Activated CD4-positive, alpha-beta memory T cell treated with anti-CD3 and anti-CD28 coated beads, Interleukin-2, amount 10 ng/mL, durations not matched to agents 7 days and 5 days (primary cell): Measurements from ENCODE around the gene CACUL1. TPM values are rescaled to one million over a fixed set of nuclear protein-coding genes. Genes with fewer than 3 reads are reported as not detected.
"Not testable (repeated sequence)": the region's sequence is repeated elsewhere in the genome, so short reads cannot be mapped to it uniquely, and the experiment has no call there.

Source experiments
- CTCF ChIA-PET: fragments of 350-600 bp; sonication (Branson Sonifier 250); formaldehyde crosslinking; loops from one replicate; lab custom pipeline; 2021; ENCODE audit warnings: antibody characterized with exemption, inconsistent platforms; lab: Charles Lee
- POLR2A ChIA-PET: fragments of 350-600 bp; sonication (Branson Sonifier 250); formaldehyde crosslinking; loops from one replicate; lab custom pipeline; 2021; ENCODE audit warnings: antibody characterized with exemption; lab: Charles Lee
- DNase-seq: peaks from one replicate; pipeline ENCODE4 v3.0.0-alpha.2; 2020
- H3K27ac Mint-ChIP-seq: one replicate; pipeline ENCODE4 v1.8.0; 2021; ENCODE audit warnings: mild to moderate bottlenecking, mixed read lengths
- H3K27me3 Mint-ChIP-seq: one replicate; pipeline ENCODE4 v1.8.0; 2021; ENCODE audit warnings: mixed read lengths
- H3K36me3 Mint-ChIP-seq: one replicate; pipeline ENCODE4 v1.8.0; 2021; ENCODE audit warnings: low read depth, mixed read lengths
- H3K4me1 Mint-ChIP-seq: one replicate; pipeline ENCODE4 v1.8.0; 2021; ENCODE audit warnings: mixed read lengths
- H3K4me3 Mint-ChIP-seq: one replicate; pipeline ENCODE4 v1.8.0; 2021; ENCODE audit warnings: mild to moderate bottlenecking, mixed read lengths
- H3K9me3 Mint-ChIP-seq: one replicate; pipeline ENCODE4 v1.8.0; 2021; ENCODE audit warnings: mixed read lengths
- total RNA-seq, 2 experiments: library from RNA; stranded (reverse); gene quantifications; one replicate each; pipeline ENCODE4 v1.2.3, GENCODE V29; 2021

The CACUL1 gene
- total RNA-seq, 2 experiments from 2014 or later, result 25.8 to 27.9 TPM

DNA sequence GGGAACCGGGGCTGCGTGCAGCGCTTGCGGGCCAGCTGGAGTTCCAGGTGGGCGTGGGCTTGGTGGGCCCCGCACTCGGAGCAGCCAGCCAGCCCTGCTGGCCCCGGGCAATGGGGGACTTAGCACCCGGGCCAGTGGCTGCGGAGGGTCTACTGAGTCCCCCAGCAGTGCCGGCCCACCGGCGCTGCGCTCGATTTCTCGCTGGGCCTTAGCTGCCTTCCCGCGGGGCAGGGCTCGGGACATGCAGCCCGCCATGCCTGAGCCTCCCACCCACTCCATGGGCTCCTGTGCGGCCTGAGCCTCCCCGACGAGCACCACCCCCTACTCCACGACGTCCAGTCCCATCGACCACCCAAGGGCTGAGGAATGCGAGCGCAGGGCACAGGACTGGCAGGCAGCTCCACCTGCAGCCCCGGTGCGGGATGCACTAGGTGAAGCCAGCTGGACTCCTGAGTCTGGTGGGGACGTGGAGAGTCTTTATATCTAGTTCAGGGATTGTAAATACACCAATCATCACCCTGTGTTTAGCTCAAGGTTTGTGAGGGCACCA lies 28.2 kb upstream of the CACUL1 start:
- H3K9me3 Mint-ChIP-seq, H3K4me3 Mint-ChIP-seq, POLR2A ChIA-PET, DNase-seq, H3K4me1 Mint-ChIP-seq, H3K36me3 Mint-ChIP-seq, H3K27ac Mint-ChIP-seq, CTCF ChIA-PET, H3K27me3 Mint-ChIP-seq: not testable (repeated sequence)

DNA sequence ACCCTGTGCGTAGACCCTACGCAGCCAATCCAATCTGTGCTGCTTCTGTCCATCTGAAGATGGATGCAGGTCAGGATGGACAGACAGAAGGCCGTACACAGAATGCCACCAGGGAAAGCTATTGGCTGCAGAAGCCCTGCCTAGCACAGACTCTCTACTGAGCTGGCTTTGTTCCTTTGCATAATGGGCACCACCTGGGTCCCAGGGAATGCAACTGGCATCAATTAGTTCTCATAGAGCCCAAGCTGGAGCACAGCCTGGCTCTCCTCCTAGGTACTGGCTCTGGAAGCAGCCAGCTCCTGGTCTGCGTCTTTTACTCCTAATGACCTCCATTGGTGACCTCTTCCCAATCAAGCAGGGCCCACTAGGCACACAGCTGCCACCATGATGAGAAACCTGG lies 26.8 kb upstream of the CACUL1 start:
- H3K4me1 Mint-ChIP-seq, result no peaks in the 10 kb centered on the region
- POLR2A ChIA-PET, result no interaction called here
- no peaks in the 10 kb centered on the region for H3K36me3 Mint-ChIP-seq
- peaks cover 8% of the 10 kb centered on the region for H3K9me3 Mint-ChIP-seq
- H3K4me3 Mint-ChIP-seq, result no peak overlapping the region
- no peak for DNase-seq
- H3K27ac Mint-ChIP-seq, result no peak overlapping the region
- peaks cover 3% of the 10 kb centered on the region for H3K27me3 Mint-ChIP-seq
- CTCF ChIA-PET, result no interaction called here

DNA sequence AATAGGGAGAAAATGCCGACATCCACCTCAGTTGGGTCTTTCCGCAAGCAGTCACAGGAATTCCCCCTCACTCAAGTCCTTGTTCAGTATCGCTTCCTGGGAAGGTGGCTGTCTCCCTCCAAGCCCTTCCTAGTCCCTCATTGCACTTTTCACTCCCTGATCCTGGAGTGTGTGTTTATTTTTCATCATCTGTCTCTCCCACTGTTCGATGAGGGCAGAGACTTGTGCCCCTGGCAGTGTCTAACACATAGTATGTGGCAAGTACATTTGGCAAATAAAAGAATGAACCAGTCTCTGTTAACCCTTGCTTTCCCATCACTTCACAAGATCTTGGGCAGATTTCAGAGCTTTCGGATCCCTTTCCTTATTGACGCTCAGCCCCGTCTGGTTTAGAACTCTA lies 24.0 kb upstream of the CACUL1 start:
- H3K27ac Mint-ChIP-seq, result no peak overlapping the region
- H3K27me3 Mint-ChIP-seq, result peaks cover under 1% of the 10 kb centered on the region
- CTCF ChIA-PET, result no interaction called here
- no peaks in the 10 kb centered on the region for H3K36me3 Mint-ChIP-seq
- peaks cover 12% of the 10 kb centered on the region for H3K9me3 Mint-ChIP-seq
- no peak overlapping the region for H3K4me3 Mint-ChIP-seq
- peaks cover 3% of the 10 kb centered on the region for H3K4me1 Mint-ChIP-seq
- no peak for DNase-seq
- POLR2A ChIA-PET, result no interaction called here

DNA sequence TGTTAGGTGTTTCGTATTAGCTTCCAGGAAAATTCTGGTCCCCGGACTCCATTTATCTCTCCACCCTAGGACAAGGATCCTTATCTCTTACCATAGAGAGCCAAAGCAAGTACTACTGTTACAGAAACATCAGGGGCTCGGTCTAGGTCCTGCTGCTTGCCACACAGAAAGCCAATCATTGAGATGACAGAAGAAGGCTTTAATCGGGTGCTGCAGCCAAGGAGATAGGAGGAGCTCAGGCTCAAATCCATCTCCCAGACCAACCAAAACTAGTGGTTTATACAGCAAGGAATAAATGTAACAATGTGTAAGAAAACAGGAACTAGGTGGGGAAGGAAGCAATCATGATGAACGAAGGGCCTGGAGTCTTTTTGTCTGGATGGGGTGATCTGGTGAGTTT lies 22.2 kb upstream of the CACUL1 start:
- Mint-ChIP-seq H3K27ac (no peak overlapping the region), H3K36me3 (no peaks in the 10 kb centered on the region), H3K4me3 (no peak overlapping the region), H3K9me3 (peaks cover 12% of the 10 kb centered on the region), H3K4me1 (peaks cover 3% of the 10 kb centered on the region), H3K27me3 (no peaks in the 10 kb centered on the region)
- POLR2A ChIA-PET, result no interaction called here
- CTCF ChIA-PET, result no interaction called here
- DNase-seq, result no peak

DNA sequence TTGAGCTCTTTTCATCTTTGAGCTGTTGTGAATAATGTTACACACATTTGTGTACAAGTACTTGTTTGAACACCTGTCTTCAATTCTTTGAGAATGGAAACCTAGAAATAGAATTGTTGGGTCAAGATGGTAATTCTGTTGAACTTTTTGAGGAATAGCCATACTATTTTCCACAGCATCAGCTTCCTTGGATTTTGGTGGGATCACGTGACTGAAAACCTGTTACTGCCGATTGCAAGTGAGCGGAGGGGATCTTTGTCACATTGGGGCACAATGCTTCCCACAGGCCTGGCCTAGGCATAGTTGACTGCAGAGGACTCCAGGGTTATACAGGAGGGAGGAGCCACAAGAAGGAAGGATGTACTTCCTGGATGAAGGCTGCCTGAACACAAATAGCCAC lies 21.3 kb upstream of the CACUL1 start:
- POLR2A ChIA-PET, result no interaction called here
- DNase-seq, result no peak
- CTCF ChIA-PET, result no interaction called here

DNA sequence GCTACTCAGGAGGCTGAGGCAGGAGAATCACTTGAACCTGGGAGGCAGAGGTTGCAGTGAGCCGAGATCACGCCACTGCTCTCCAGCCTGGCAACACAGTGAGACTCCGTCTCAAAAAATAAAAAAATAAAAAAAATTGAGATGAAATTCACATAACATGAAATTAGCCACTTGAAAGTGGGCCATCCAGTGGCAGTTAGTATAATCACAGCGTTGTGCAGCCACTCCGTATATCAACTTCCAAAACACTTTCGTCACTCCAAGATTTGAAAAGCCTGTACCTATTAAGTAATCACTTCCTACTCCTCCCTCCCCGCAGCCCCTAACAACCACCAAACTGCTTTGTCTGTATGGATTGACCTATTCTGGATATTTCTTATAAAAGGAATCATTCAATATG lies 20.7 kb upstream of the CACUL1 start:
- peaks cover 12% of the 10 kb centered on the region for H3K9me3 Mint-ChIP-seq
- H3K36me3 Mint-ChIP-seq, result no peaks in the 10 kb centered on the region
- peaks cover 3% of the 10 kb centered on the region for H3K4me1 Mint-ChIP-seq
- H3K4me3 Mint-ChIP-seq, result no peak overlapping the region
- H3K27ac Mint-ChIP-seq, result no peak overlapping the region
- POLR2A ChIA-PET, result no interaction called here
- CTCF ChIA-PET, result no interaction called here
- no peaks in the 10 kb centered on the region for H3K27me3 Mint-ChIP-seq
- no peak for DNase-seq

More for the DNA sequence above, 21.3 kb upstream of the CACUL1 start:
- Mint-ChIP-seq H3K9me3 (peaks cover 12% of the 10 kb centered on the region), H3K27me3 (no peaks in the 10 kb centered on the region), H3K4me3 (no peak overlapping the region), H3K27ac (no peak overlapping the region), H3K36me3 (no peaks in the 10 kb centered on the region), H3K4me1 (peaks cover 3% of the 10 kb centered on the region)

DNA sequence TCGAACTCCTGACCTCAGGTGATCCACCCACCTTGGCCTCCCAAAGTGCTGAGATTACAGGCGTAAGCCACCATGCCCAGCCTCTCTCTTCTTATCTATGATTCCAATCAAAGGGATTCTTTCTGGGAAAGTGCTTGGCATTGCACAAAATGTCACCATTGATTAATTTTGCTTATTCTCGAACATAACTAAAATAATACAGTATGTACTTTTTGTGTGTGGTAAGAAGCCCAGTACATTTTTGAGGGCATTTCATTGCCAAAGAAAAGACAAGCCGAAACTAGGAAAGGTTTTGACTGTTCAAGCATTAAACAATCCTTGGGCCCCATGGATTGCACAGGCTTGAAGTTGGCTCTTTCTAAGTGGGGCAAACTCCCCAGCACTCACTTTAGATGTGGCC lies 18.3 kb upstream of the CACUL1 start:
- Mint-ChIP-seq H3K36me3 (no peaks in the 10 kb centered on the region), H3K9me3 (peaks cover 12% of the 10 kb centered on the region), H3K27ac (no peak overlapping the region), H3K4me1 (peaks cover 3% of the 10 kb centered on the region), H3K4me3 (no peak overlapping the region), H3K27me3 (no peaks in the 10 kb centered on the region)
- ChIA-PET POLR2A (interaction anchor here (0.5 kb wide), 1 partner anchor 37 kb away, joined by 3 read pairs; no protein-coding TSS in a partner anchor), CTCF (no interaction called here)
- DNase-seq, result no peak

DNA sequence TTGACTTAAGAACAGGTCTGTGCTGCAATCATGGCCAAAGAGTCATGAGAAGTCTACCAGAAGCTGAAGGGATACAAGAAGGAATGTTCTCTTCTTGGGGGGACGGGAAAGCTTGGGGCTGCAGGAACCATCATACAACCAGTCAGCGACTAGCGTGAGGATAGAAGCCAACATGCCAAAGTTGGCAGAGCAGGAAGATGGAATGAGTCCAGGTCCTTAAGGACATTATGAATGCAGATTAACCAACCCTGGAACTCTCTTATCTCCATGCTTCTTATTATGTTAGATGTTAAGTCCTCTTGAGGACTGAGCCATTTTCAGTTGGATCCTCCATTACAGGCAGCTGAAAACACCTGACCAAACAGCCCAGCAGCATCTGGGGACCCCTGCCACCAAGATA lies 17.2 kb upstream of the CACUL1 start:
- H3K9me3 Mint-ChIP-seq, result peaks cover 6% of the 10 kb centered on the region
- ChIA-PET CTCF (no interaction called here), POLR2A (no interaction called here)
- no peak overlapping the region for H3K27ac Mint-ChIP-seq
- no peak overlapping the region for H3K4me3 Mint-ChIP-seq
- H3K27me3 Mint-ChIP-seq, result no peaks in the 10 kb centered on the region
- no peaks in the 10 kb centered on the region for H3K36me3 Mint-ChIP-seq
- H3K4me1 Mint-ChIP-seq, result peaks cover 3% of the 10 kb centered on the region
- DNase-seq, result no peak

DNA sequence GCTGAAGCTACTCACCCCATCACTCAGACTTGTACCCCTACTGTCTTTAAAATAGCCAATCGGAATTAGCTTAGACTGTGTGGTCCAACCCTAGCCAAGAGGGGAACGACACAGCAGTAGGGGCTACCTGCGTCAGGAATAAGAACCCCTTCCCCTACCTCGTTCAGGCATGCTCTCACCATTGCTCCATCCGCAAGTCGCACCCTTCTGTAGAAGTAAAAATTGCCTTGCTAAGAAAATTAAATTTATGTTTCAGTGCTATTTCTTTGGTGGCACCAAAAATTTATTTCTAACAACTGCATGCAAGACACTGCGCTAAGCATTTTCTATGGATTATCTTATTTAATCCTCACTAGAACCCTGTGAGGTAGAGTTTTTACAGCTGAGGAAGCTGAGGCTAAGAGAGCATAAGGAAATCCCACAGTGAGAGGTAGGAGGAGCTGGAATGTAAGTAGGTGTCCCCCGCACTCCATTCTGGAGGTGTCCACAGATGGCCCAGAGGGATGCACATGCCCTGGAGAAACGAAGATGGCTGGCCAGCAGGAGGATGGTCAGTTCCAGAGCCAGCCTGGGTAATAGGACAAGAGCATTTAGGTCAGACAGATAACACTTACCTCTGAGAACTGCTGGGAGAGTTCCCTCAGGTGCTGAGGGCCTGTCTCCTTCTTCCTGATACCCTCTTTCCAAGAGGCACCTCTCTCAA lies 15.3 kb upstream of the CACUL1 start:
- POLR2A ChIA-PET, result no interaction called here
- Mint-ChIP-seq H3K27me3 (no peaks in the 10 kb centered on the region), H3K9me3 (no peaks in the 10 kb centered on the region), H3K27ac (no peak overlapping the region), H3K36me3 (no peaks in the 10 kb centered on the region), H3K4me3 (no peak overlapping the region), H3K4me1 (no peaks in the 10 kb centered on the region)
- DNase-seq, result no peak
- CTCF ChIA-PET, result no interaction called here

DNA sequence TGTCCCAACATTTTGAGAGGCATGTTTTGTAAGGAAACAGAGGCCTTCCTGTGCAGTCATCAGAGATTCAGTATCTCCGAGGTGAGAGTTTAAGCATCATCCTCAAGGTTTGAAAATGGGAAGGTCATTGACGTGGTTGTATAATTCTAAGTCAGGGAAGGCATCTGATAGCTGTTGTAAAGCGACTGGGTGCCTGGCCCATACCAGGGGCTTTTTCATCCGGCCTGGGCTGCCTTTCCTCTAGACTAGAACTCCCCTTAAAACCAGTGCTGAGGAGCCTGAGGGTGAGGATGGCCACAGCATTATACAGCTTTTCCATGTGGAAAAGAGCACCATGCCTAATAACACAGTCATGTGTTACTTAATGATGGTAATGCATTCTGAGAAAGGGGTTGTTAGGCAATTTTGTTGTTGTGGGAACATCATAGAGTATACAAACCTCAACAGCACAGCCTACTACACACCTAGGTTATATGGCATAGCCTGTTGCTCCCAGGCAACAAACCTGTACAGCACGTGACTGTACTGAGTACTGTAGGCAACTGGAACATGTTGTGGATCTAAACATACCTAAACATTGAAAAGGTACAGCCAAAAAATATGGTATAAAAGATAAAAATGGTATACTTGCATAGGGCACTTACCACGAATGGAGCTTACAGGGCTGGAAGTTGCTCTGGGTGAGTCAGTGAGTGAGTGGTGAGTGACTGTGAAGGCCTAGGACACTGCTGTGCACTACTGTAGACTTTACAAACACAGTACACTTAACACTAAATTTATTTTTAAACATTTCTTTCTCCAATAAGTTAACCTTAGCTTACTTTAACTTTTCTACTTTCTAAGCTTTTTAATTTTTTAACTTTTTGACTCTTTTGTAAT lies 13.5 kb upstream of the CACUL1 start:
- ChIA-PET CTCF (interaction anchor here (1.1 kb wide), 1 partner anchor 82 kb away, joined by 4 read pairs; no protein-coding TSS in a partner anchor), POLR2A (no interaction called here)
- H3K36me3 Mint-ChIP-seq, result no peaks in the 10 kb centered on the region
- no peak for DNase-seq
- H3K27ac Mint-ChIP-seq, result no peak overlapping the region
- H3K4me1 Mint-ChIP-seq, result no peaks in the 10 kb centered on the region
- no peaks in the 10 kb centered on the region for H3K9me3 Mint-ChIP-seq
- H3K27me3 Mint-ChIP-seq, result peaks cover 1% of the 10 kb centered on the region
- H3K4me3 Mint-ChIP-seq, result no peak overlapping the region

DNA sequence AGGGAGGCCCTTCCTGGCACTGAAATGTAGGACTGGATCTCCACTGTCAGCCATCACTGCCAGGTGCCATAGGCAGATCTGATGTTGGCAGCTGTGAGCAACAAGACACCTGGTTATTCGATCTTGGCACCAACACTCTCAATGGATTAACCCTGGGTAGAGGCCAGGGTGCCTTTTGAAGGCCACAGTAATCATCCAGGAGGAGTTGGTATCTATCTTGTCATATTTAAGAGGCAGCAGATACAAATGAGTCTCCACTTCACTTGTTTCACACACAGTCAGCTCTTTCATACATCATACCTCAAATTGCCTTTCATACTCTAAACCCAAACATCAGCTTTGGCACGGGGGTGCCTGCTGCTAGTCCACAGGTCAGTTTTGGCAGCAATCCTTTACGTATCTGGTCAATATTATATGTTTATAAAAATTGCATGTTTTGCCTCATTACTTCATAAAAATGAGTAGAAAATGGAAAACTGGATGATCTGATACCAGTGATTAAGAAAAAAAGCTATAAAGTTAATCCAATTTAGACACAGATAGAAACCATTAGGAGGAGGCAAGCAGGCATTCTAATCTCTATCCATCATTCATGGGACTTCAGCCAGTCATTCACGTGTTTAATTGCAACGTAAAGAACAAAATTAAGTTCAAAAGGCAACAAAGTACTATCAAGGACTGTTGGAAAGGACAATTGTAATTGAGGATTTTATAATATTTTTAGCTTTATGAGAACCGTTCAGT lies 12.7 kb upstream of the CACUL1 start:
- Mint-ChIP-seq H3K4me1 (no peaks in the 10 kb centered on the region), H3K4me3 (no peak overlapping the region), H3K27ac (no peak overlapping the region), H3K9me3 (no peaks in the 10 kb centered on the region), H3K36me3 (no peaks in the 10 kb centered on the region), H3K27me3 (peaks cover 1% of the 10 kb centered on the region)
- ChIA-PET CTCF (no interaction called here), POLR2A (no interaction called here)
- DNase-seq, result no peak

DNA sequence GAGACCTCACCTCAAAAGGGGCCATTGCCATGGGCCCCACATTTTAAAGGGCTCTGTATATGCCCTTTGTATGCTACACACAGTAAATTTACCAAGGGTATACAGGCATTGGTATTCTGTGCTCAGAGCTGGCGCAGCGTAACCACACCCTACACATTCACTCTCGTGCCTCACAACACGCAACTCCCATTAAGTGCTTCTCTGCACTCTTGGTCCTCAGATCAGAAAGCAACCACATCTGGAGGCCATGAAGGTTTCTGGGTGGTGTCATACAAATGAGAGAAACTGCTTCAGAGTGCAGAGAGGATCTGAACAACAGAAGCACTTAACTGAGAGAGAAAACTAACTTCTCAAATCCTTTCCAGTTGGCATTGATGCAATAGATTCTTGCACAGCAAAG lies 9.4 kb upstream of the CACUL1 start:
- Mint-ChIP-seq H3K27ac (no peak overlapping the region), H3K9me3 (no peaks in the 10 kb centered on the region), H3K27me3 (peaks cover 1% of the 10 kb centered on the region), H3K36me3 (no peaks in the 10 kb centered on the region), H3K4me3 (no peak overlapping the region), H3K4me1 (no peaks in the 10 kb centered on the region)
- CTCF ChIA-PET, result interaction anchor here (0.5 kb wide), 1 partner anchor 44 kb away, joined by 3 read pairs; no protein-coding TSS in a partner anchor
- DNase-seq, result no peak
- POLR2A ChIA-PET, result no interaction called here
